Measurements from ENCODE around the gene PPP2R1B.

PPP2R1B gene

GRCh38 chr11:111684251-111684650 is 81.9 kb downstream of the PPP2R1B start:
- DNase-seq = no peak

DNA sequence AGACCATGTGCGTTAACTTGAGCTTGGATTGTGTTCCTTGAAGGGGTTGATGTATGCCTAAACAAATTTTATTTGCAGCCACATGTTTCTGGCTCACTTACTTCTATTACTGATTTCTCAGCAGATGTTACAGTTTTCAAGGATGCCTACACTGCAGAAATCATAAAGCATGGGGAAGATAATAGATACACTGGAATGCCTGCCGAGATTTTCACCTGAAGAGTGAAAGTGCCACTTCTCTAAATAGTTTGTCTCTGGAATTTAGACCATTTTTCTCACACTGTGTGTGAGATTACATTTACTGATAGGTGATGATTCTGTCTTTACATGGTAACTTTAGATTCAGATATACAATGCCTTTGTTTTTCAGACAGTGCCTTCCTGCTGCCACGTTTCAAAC is 82.4 kb downstream of the PPP2R1B start:
- DNase-seq = no peak

GRCh38 chr11:111680486-111681175 is 85.6 kb downstream of the PPP2R1B start:
- no peak for DNase-seq

All from SIG-M5 (cell line).